ENCODE results near the gene STXBP5. TPM values are rescaled to one million over a fixed set of nuclear protein-coding genes. Genes with fewer than 3 reads are reported as not detected.
A peak's percentile ranks its signal among the peaks of the same experiment; 100 is the strongest.

Gene STXBP5
- total and polyA plus RNA-seq, 9 of the 15 experiments (the other 6 are each of a cell fraction or from before 2014, with no cell fraction given): 23.3 to 172 (median 71.5) TPM

DNA sequence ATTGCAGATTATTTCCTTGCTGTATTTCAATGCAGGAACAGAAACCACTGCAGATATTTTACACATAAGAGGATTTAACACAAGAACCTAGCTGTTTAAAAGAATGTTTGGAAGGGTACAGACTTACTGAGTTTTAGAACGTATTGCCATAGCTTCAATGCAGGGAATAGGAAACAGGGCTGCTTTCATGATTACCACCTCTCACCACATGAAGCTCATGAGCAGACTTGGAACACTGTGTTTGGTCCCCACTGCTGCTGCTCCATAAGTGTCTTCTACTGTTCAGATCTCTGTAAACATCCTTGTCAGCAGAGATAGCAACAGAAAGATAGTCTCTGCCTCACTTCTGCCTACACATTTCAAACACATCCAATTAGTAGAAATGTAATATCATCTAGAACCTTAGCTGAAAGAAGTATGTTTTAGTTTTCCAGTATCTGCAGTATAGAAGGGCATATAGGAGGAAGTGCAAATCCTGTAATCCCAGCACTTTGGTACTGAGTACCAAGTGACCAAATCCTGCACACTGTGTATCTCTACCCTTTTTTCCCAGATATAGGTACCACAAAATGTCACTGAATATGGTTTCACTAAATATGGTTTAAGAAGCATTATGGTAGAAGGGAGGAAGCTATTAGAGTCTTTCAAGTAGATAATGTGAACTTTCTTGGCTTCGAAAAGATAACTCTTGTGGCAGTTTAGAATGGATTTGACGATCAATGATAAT, 51.9 kb downstream of the STXBP5 start:
- Histone ChIP-seq H2AFZ (ENCODE audit: low read depth, low read length) (no peak overlapping the region), H3K79me2 (ENCODE audit: control insufficient read depth, insufficient read depth, low read length) (peaks cover 35% of the 10 kb centered on the region), H4K20me1 (replicated peaks; ENCODE audit: control insufficient read depth, insufficient read depth, low read length) (no peaks in the 10 kb centered on the region), H3K4me3 (no peak overlapping the region), H3K9ac (ENCODE audit: insufficient read depth in 1 of 2, low read depth in 2 of 2, low read length in 2 of 2) (no peak overlapping the region), H3K9me3 (replicated peaks; ENCODE audit: control insufficient read depth, insufficient read depth, low read depth, low read length) (peaks cover 6% of the 10 kb centered on the region), H3K27ac (ENCODE audit: extremely low read depth, low read depth, low read length) (no peak overlapping the region), H3K4me2 (ENCODE audit: insufficient read depth, low read length) (no peak overlapping the region), H3K27me3 (ENCODE audit: control insufficient read depth in 2 of 2, insufficient read depth in 2 of 2, low read length in 2 of 2) (no peaks in the 10 kb centered on the region), H3K9me1 (ENCODE audit: control insufficient read depth, insufficient read depth, low read length) (no peaks in the 10 kb centered on the region), H3K4me1 (replicated peaks in 1 of 2; ENCODE audit: control insufficient read depth in 2 of 2, insufficient read depth in 2 of 2, low read length in 2 of 2) (no peaks in the 10 kb centered on the region), H3K36me3 (ENCODE audit: control insufficient read depth, insufficient read depth, low read length) (peaks cover 76% of the 10 kb centered on the region)
- BruUV-seq (replicated peaks): no TSS peak
- CTCF ChIA-PET (ENCODE audit: low intra/inter-chr PET ratio): no interaction called here
- FAIRE-seq (no peak), ATAC-seq (peak; percentile 74), DNase-seq (ENCODE audit: extremely low read depth in 1 of 4, low spot score in 3 of 4) (peak in 1 of 4 experiments; percentile 12)
- in situ Hi-C loops (cut with MboI): no loop called here
- POLR2A ChIA-PET: interaction anchor here (0.7 to 1.2 kb wide), 4 partner anchors 8 to 409 kb away, joined by 3 to 11 read pairs (median 3); no protein-coding TSS in a partner anchor
- intact Hi-C loops (cut with micrococcal nuclease): no loop called here
- 90% methylated on average over 3 of the region's 3 CpGs for WGBS (ENCODE audit: insufficient coverage, low coverage, missing lambda C conversion rate)
- TF ChIP-seq CCAR2 (IDR thresholded peaks at IDR 0.05; ENCODE audit: low read depth, low read length) (no peak), YBX1 (IDR thresholded peaks at IDR 0.05) (no peak), ZNF778 (CRISPR knock-in tag; IDR thresholded peaks at IDR 0.05) (no peak), POLR2B (IDR thresholded peaks at IDR 0.05; ENCODE audit: low read depth, partially characterized antibody) (no peak), TRIM25 (IDR thresholded peaks at IDR 0.05; ENCODE audit: borderline replicate concordance) (no peak), PHF21A (IDR thresholded peaks at IDR 0.05; ENCODE audit: borderline replicate concordance, low read depth) (no peak), ZFP1 (CRISPR knock-in tag; IDR thresholded peaks at IDR 0.05) (no peak)
- TF ChIP-seq, protein P1, sequence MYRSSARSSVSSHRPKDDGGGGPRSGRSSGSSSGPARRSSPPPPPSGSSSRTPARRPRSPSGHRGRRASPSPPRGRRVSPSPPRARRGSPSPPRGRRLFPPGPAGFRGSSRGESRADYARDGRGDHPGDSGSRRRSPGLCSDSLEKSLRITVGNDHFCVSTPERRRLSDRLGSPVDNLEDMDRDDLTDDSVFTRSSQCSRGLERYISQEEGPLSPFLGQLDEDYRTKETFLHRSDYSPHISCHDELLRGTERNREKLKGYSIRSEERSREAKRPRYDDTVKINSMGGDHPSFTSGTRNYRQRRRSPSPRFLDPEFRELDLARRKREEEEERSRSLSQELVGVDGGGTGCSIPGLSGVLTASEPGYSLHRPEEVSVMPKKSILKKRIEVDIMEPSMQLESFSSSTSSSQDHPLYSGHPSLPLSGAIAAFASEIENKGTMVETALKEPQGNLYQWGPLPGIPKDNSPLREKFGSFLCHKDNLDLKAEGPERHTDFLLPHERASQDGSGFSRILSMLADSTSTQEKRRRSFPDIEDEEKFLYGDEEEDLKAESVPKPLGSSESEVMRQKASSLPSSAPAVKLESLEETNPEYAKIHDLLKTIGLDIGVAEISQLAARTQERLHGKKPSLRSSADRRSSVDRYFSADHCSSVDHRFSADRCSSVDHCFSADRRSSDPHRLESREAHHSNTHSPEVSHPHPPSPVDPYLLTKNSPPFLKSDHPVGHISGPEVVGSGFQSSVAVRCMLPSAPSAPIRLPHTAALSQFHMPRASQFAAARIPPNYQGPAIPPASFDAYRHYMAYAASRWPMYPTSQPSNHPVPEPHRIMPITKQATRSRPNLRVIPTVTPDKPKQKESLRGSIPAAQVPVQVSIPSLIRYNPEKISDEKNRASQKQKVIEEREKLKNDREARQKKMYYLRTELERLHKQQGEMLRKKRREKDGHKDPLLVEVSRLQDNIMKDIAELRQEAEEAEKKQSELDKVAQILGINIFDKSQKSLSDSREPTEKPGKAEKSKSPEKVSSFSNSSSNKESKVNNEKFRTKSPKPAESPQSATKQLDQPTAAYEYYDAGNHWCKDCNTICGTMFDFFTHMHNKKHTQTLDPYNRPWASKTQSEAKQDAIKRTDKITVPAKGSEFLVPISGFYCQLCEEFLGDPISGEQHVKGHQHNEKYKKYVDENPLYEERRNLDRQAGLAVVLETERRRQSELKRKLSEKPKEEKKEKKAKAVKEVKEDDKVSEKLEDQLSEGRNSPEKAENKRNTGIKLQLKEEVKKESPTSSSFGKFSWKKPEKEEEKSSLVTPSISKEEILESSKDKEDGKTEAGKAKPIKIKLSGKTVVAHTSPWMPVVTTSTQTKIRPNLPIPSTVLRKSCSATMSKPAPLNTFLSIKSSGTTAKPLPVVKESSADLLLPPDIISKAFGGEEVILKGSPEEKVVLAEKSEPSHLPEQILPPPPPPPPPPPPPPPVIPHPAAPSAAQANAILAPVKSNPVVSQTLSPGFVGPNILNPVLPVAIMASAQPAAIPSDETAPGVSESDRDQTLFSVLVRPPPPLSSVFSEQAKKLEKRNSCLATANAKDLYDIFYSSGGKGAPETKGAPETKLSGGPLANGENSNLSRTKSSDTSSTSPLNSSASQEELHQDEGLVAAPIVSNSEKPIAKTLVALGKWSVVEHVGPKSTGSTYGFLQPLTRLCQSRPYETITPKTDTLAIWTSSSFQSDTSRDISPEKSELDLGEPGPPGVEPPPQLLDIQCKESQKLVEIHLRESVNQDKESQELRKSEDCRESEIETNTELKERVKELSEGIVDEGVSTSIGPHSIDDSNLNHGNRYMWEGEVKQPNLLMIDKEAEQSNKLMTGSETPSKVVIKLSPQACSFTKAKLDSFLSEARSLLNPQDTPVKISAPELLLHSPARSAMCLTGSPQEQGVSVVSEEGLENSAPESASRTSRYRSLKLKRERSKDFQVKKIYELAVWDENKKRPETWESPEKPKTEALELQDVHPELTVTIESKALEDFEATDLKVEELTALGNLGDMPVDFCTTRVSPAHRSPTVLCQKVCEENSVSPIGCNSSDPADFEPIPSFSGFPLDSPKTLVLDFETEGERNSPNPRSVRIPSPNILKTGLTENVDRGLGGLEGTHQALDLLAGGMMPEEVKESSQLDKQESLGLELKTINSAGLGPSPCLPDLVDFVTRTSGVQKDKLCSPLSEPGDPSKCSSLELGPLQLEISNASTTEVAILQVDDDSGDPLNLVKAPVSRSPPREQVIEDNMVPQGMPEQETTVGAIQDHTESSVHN (IDR thresholded peaks at IDR 0.05; ENCODE audit: borderline replicate concordance in 1 of 2, low read depth in 1 of 2): no peak
- TF ChIP-seq, protein P2, sequence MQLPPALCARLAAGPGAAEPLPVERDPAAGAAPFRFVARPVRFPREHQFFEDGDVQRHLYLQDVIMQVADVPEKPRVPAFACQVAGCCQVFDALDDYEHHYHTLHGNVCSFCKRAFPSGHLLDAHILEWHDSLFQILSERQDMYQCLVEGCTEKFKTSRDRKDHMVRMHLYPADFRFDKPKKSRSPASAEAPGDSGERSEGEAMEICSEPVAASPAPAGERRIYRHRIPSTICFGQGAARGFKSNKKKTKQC (CRISPR knock-in tag; IDR thresholded peaks at IDR 0.05): no peak

All from K562 (cell line).